ENCODE results near the gene HSF5.

GRCh38 chr17:58521680-58522079 is 33.5 kb upstream of the HSF5 start:
- TF ChIP-seq GATA3 (IDR thresholded peaks at IDR 0.05; ENCODE audit: low read depth, low read length) (no peak), GATA2 (IDR thresholded peaks at IDR 0.05; ENCODE audit: low read depth, low read length) (no peak)

Data from SH-SY5Y (cell line).